ENCODE data around the gene C15orf61.

Gene C15orf61

DNA sequence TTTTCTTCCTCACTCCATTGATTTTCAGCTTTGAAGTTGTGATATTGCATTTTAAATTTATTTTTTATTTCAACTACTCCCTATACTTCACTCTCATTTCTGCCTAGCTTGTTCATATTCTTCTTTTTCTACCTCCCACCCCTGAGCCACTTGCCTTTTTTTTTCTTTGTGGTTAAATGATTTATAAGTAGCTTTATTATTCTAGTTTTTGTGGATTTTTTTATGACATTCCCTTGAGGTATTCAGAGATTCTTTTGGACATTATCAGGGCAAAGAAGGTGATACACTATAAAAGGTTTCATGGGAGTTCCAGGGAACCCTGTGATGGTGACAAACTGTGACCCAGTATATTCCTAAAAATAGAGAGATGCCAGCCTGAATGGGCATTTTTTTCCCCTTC, 3.3 kb downstream of the C15orf61 start:
- in situ Hi-C loops (cut with MboI; ENCODE audit: low pct_unique_long_range_greater_than_20kb, low sequenced_read_pairs, unreplicated experiment) = no loop called here
- TF ChIP-seq, protein P1, sequence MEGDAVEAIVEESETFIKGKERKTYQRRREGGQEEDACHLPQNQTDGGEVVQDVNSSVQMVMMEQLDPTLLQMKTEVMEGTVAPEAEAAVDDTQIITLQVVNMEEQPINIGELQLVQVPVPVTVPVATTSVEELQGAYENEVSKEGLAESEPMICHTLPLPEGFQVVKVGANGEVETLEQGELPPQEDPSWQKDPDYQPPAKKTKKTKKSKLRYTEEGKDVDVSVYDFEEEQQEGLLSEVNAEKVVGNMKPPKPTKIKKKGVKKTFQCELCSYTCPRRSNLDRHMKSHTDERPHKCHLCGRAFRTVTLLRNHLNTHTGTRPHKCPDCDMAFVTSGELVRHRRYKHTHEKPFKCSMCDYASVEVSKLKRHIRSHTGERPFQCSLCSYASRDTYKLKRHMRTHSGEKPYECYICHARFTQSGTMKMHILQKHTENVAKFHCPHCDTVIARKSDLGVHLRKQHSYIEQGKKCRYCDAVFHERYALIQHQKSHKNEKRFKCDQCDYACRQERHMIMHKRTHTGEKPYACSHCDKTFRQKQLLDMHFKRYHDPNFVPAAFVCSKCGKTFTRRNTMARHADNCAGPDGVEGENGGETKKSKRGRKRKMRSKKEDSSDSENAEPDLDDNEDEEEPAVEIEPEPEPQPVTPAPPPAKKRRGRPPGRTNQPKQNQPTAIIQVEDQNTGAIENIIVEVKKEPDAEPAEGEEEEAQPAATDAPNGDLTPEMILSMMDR (IDR thresholded peaks at IDR 0.05; ENCODE audit: extremely low read depth, insufficient read depth, missing control alignments) = no peak

DNA sequence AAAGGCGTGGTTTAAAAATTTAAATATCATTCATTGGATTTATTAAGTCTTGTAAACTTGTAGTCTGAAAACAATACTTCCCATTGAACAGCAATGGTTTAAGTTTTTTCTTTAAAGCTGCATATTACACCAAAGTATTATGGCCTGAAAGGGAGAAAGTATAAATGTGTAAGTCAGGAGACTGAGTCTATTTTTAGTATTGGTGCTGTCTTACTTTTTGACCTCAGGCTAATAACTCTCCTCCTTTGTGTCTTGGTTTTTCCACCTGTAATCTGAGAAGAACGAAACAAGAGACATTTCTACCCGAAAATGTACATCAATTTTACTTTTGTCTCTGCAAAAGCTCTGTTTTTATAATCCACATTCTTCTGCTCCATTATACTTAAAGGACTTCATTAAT, 7.6 kb downstream of the C15orf61 start:
- no peak for DNase-seq (ENCODE audit: low spot score)
- in situ Hi-C loops (cut with MboI; ENCODE audit: low pct_unique_long_range_greater_than_20kb, low sequenced_read_pairs, unreplicated experiment) = no loop called here
- TF ChIP-seq, protein P1 (IDR thresholded peaks at IDR 0.05; ENCODE audit: extremely low read depth, insufficient read depth, missing control alignments) = no peak

More for the DNA sequence above, 3.3 kb downstream of the C15orf61 start:
- DNase-seq (ENCODE audit: low spot score) = no peak

DNA sequence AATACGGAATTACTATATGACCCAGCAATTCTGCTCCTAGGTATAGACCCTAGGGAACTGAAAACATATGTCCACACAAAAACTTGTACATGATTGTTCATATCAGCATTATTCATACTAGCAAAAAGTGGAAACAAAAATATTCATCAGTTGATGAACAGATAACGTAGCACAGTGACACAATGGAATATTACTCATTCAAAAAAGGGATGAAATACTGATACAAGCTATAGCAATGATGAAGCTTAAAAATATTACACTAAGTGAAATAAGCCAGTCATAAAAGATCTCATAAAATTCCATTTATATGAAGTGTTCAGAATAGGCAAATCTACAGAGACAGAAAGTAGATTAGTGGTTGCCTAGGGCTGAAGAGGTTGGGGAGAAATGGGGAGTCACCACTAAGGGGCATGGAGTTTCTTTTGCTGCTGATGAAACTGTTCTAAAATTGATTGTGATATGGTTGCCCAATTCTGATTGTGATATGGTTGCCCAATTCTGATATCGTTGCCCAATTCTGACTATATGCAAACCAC, 10.5 kb downstream of the C15orf61 start:
- TF ChIP-seq, protein P1 (IDR thresholded peaks at IDR 0.05; ENCODE audit: extremely low read depth, insufficient read depth, missing control alignments) = no peak
- in situ Hi-C loops (cut with MboI; ENCODE audit: low pct_unique_long_range_greater_than_20kb, low sequenced_read_pairs, unreplicated experiment) = no loop called here
- no peak for DNase-seq (ENCODE audit: low spot score)

DNA sequence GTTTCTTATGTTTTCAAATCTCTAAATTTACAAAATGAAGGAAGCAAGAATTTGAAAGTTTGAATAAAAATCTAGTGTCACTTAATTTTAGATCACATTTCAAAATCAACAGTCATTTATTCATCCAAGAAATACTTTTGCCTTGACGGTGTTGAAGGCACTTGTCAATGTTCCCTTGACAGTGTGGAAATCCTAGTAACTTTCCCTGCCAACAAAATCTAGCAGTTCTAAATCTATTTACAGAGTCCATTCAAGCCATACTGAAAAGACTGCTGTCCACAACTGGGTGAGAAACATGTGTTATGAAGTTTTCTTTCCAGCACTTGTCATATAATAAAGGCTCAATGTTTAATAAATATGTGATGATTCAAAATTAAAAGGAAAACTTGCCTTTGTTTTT, 12.9 kb downstream of the C15orf61 start:
- no peak for DNase-seq (ENCODE audit: low spot score)
- in situ Hi-C loops (cut with MboI; ENCODE audit: low pct_unique_long_range_greater_than_20kb, low sequenced_read_pairs, unreplicated experiment) = no loop called here
- TF ChIP-seq, protein P1 (IDR thresholded peaks at IDR 0.05; ENCODE audit: extremely low read depth, insufficient read depth, missing control alignments) = no peak

DNA sequence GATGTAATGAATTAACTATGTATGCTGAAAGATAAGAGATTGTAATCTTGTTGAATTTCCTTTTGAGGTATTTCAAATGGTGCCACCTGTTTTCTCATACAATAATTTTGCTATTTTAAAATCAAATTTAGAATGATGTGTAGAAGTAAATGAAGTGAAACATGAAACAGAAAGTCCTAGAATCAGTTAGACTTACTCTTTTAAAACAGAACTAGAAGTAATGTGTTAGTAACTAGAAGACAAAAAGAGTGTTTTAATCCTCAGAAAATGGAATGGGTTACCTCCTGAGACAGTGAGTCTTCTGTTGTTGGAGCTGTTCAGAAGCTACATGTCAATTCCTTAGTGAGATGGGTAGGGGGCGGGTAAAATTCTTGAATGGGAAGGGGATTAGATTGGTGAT, 13.4 kb downstream of the C15orf61 start:
- DNase-seq (ENCODE audit: low spot score) = no peak
- TF ChIP-seq, protein P1 (IDR thresholded peaks at IDR 0.05; ENCODE audit: extremely low read depth, insufficient read depth, missing control alignments) = no peak
- in situ Hi-C loops (cut with MboI; ENCODE audit: low pct_unique_long_range_greater_than_20kb, low sequenced_read_pairs, unreplicated experiment) = no loop called here

DNA sequence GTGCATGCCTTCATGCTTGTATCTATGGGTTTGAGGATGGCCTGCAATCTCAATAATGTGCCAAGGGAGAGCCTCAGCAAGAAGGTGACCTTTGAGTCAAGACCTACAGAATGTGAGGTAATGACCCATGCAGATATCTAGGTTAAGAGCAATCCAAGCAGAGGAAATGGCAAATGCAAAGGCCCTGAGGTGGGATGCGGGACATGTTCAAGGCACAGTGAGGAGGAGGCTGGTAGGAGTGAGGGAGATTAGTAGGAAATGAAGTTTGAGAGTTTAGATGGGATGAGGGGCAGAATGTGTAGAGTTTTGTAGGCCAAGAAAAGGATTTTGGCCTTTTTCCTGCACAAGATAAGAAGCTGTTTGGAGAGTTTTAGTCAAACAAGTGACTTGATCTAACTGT, 16.8 kb downstream of the C15orf61 start:
- in situ Hi-C loops (cut with MboI; ENCODE audit: low pct_unique_long_range_greater_than_20kb, low sequenced_read_pairs, unreplicated experiment) = no loop called here
- DNase-seq (ENCODE audit: low spot score) = no peak
- TF ChIP-seq, protein P1 (IDR thresholded peaks at IDR 0.05; ENCODE audit: extremely low read depth, insufficient read depth, missing control alignments) = no peak

All from GM13977 (cell line).